HCT116 (cell line): ENCODE measurements around the gene COX7C. TPM values are rescaled to one million over a fixed set of nuclear protein-coding genes. Genes with fewer than 3 reads are reported as not detected.
A peak's percentile ranks its signal among the peaks of the same experiment; 100 is the strongest.

Experiments used
- ATAC-seq: fragments of 200-7000 bp; cut with Tn5 transposase; 2 replicates; pipeline ENCODE4 v1.9.1; 2020; ENCODE audit warnings: mild to moderate bottlenecking, moderate library complexity
- BruUV-seq: library from RNA; stranded (reverse); fragments of 400-500 nt; replicated peaks from 2 replicates; lab custom pipeline; 2021; lab: Mats Ljungman, UMichigan
- CTCF ChIA-PET: fragments of 300-600 bp; sonication (Branson Sonifier 250); formaldehyde crosslinking; loops from one replicate; lab custom pipeline; 2021; ENCODE audit warnings: antibody characterized with exemption; lab: Charles Lee
- POLR2A ChIA-PET: fragments of 300-600, 350-600 bp; sonication (Branson Sonifier 250); formaldehyde crosslinking; loops from one replicate; lab custom pipeline; 2021; ENCODE audit warnings: antibody characterized with exemption; lab: Charles Lee
- RAD21 ChIA-PET, 2 experiments: fragments of 300-600 bp; sonication (Branson Sonifier 250); formaldehyde crosslinking; loops; one replicate each; lab custom pipeline; 2023; ENCODE audit warnings: low total read pairs in 2 of 2; ENCODE audit not compliant: uncharacterized antibody in 2 of 2, unreplicated experiment in 2 of 2, low non-redundant PET in 1 of 2; lab: Charles Lee
- DNase-seq: peaks from one replicate; pipeline ENCODE4 v3.0.0-alpha.2; 2010; ENCODE audit warnings: low read depth, low spot score
- H2AFZ ChIP-seq: fragments of 200-600 bp; shearing (Covaris generic), sonication (generic); 2 replicates; pipeline ENCODE4 v1.6.1; 2017; ENCODE audit warnings: low read depth, mixed run types, mixed read lengths, antibody characterized with exemption, low read length; ENCODE audit not compliant: poor library complexity, severe bottlenecking
- H3K27ac ChIP-seq: 2 replicates; pipeline ENCODE4 v1.5.1; 2012; ENCODE audit warnings: low read depth, low read length
- H3K27me3 ChIP-seq: fragments of 200-600 bp; sonication (generic); 2 replicates; pipeline ENCODE4 v1.6.1; 2016; ENCODE audit warnings: mixed run types, low read length, mixed read lengths; ENCODE audit not compliant: insufficient read depth
- H3K36me3 ChIP-seq, 2 experiments: fragments of 200-500 bp in 1 of 2; fragments of 200-600 bp in 1 of 2; sonication (Bioruptor generic) in 1 of 2; sonication (generic) in 1 of 2; 2 replicates each; pipeline versions ENCODE4 v1.5.1 to v1.6.1; 2014 to 2016; ENCODE audit warnings: low read length in 2 of 2, inconsistent platforms in 1 of 2, mixed read lengths in 1 of 2, mixed run types in 1 of 2; ENCODE audit not compliant: insufficient read depth in 2 of 2, control insufficient read depth in 1 of 2
- H3K4me1 ChIP-seq, 2 experiments: fragments of 200-600 bp in 1 of 2; sonication (generic) in 1 of 2; 2 replicates each; pipeline versions ENCODE4 v1.5.1 to v1.6.1; 2012 to 2017; ENCODE audit warnings: low read length in 2 of 2, inconsistent platforms in 1 of 2, mild to moderate bottlenecking in 1 of 2, mixed read lengths in 1 of 2, mixed run types in 1 of 2, moderate library complexity in 1 of 2; ENCODE audit not compliant: insufficient read depth in 2 of 2, control insufficient read depth in 1 of 2
- H3K4me2 ChIP-seq: fragments of 200-600 bp; sonication (generic); 2 replicates; pipeline ENCODE4 v1.6.1; 2017; ENCODE audit warnings: mixed run types, low read length, mixed read lengths
- H3K4me3 ChIP-seq, 2 experiments: fragments of 200-600 bp in 1 of 2; sonication (generic) in 1 of 2; replicated peaks in 1 of 2; 2 replicates each; pipeline ENCODE4 v1.5.1; 2011 to 2016; ENCODE audit warnings: low read length in 2 of 2, control low read depth in 1 of 2, low read depth in 1 of 2, mild to moderate bottlenecking in 1 of 2, mixed read lengths in 1 of 2, mixed run types in 1 of 2
- H3K79me2 ChIP-seq: fragments of 200-600 bp; sonication (generic); 2 replicates; pipeline ENCODE4 v1.6.1; 2017; ENCODE audit warnings: mild to moderate bottlenecking, mixed run types, low read length, moderate library complexity, mixed read lengths; ENCODE audit not compliant: insufficient read depth
- H3K9ac ChIP-seq: fragments of 200-600 bp; sonication (generic); 2 replicates; pipeline ENCODE4 v1.6.1; 2016; ENCODE audit warnings: low read length, mixed read lengths
- H3K9me2 ChIP-seq: fragments of 200-600 bp; sonication (generic), shearing (Covaris generic); 2 replicates; pipeline ENCODE4 v1.6.1; 2017; ENCODE audit warnings: mixed run types, mild to moderate bottlenecking, moderate library complexity; ENCODE audit not compliant: insufficient read depth
- H3K9me3 ChIP-seq, 2 experiments: fragments of 200-500 bp in 1 of 2; fragments of 200-600 bp in 1 of 2; sonication (Bioruptor generic) in 1 of 2; sonication (generic) in 1 of 2; 2 replicates each; pipeline ENCODE4 v1.6.1; 2014 to 2017; ENCODE audit warnings: low read length in 2 of 2, mixed read lengths in 2 of 2, inconsistent platforms in 1 of 2, low read depth in 1 of 2, mild to moderate bottlenecking in 1 of 2, mixed run types in 1 of 2, moderate library complexity in 1 of 2; ENCODE audit not compliant: control insufficient read depth in 1 of 2, insufficient read depth in 1 of 2
- H4K20me1 ChIP-seq: fragments of 200-600 bp; sonication (generic), shearing (Covaris generic); 2 replicates; pipeline ENCODE4 v1.6.1; 2017; ENCODE audit warnings: mixed run types, mild to moderate bottlenecking, moderate library complexity; ENCODE audit not compliant: insufficient read depth
- FOSL1 ChIP-seq: IDR thresholded peaks from 2 replicates; pipeline ENCODE4 v1.6.1; 2012; ENCODE audit warnings: low read depth
- JUND ChIP-seq: IDR thresholded peaks from 2 replicates; pipeline ENCODE4 v1.6.1; 2012
- POLR2A ChIP-seq: IDR thresholded peaks from 2 replicates; pipeline ENCODE4 v1.7.0; 2011; ENCODE audit warnings: borderline replicate concordance; ENCODE audit not compliant: insufficient read depth, insufficient read length; ENCODE audit errors: extremely low read depth
- SP1 ChIP-seq: IDR thresholded peaks from 2 replicates; pipeline ENCODE4 v1.6.1; 2012; ENCODE audit warnings: low read depth
- YY1 ChIP-seq: IDR thresholded peaks from 2 replicates; pipeline ENCODE4 v1.6.1; 2011; ENCODE audit warnings: low read length, low read depth, moderate library complexity, mild to moderate bottlenecking; ENCODE audit not compliant: insufficient replicate concordance; ENCODE audit errors: extremely low read depth
- ZBTB33 ChIP-seq: IDR thresholded peaks from 2 replicates; pipeline ENCODE4 v1.6.1; 2011; ENCODE audit warnings: mild to moderate bottlenecking, low read length, moderate library complexity; ENCODE audit not compliant: insufficient replicate concordance; ENCODE audit errors: extremely low read depth
- ZFX ChIP-seq: fragments of 450-650 bp; IDR thresholded peaks from 2 replicates; pipeline ENCODE4 v1.6.1; 2017
- intact Hi-C: fragments of 100-400 bp; cut with micrococcal nuclease; formaldehyde crosslinking; loops from 2 replicates; pipeline ENCODE4 v1.10.0; 2022
- total RNA-seq: library from RNA; stranded (reverse); gene quantifications from one replicate; pipeline ENCODE4 v1.2.1, GENCODE V29; 2021; ENCODE audit not compliant: unreplicated experiment
- TF ChIP-seq, protein P1 (sequence below), 3 experiments: fragments of 200-600 bp in 1 of 3; sonication (generic) in 1 of 3; IDR thresholded peaks in 2 of 3; conservative IDR thresholded peaks in 1 of 3; 2 replicates each; pipeline ENCODE4 v1.5.1; 2012 to 2017; ENCODE audit warnings: low read depth in 2 of 3, low read length in 2 of 3, antibody characterized with exemption in 1 of 3, borderline replicate concordance in 1 of 3, control low read depth in 1 of 3, mild to moderate bottlenecking in 1 of 3, mixed read lengths in 1 of 3, mixed run types in 1 of 3, moderate library complexity in 1 of 3; ENCODE audit not compliant: insufficient read depth in 1 of 3

COX7C gene
- total RNA-seq, 1 experiment from 2014 or later: 550 TPM

- Histone ChIP-seq H3K9me3 (no peaks in the 10 kb centered on the region), H3K36me3 (peaks cover 21 to 24% of the 10 kb centered on the region in 2 experiments; a peak in 3 of 4 replicates), H4K20me1 (no peaks in the 10 kb centered on the region), H3K27me3 (no peaks in the 10 kb centered on the region), H3K4me3 (peak overlapping the region; percentile 70 to 96), H3K9me2 (no peaks in the 10 kb centered on the region), H3K4me1 (peaks cover 0 to 9% of the 10 kb centered on the region in 2 experiments; a peak in 2 of 4 replicates), H3K4me2 (peak overlapping the region; percentile 78), H3K79me2 (peaks cover 29% of the 10 kb centered on the region), H3K27ac (no peak overlapping the region), H2AFZ (peak overlapping the region; percentile 91), H3K9ac (peak overlapping the region; percentile 96; the same call in 1 of the 2 replicates)
- CTCF ChIA-PET: no interaction called here
- no peak; the same call in 1 of the 2 replicates for TF ChIP-seq ZFX
- no peak for TF ChIP-seq FOSL1
- TF ChIP-seq, protein P1, sequence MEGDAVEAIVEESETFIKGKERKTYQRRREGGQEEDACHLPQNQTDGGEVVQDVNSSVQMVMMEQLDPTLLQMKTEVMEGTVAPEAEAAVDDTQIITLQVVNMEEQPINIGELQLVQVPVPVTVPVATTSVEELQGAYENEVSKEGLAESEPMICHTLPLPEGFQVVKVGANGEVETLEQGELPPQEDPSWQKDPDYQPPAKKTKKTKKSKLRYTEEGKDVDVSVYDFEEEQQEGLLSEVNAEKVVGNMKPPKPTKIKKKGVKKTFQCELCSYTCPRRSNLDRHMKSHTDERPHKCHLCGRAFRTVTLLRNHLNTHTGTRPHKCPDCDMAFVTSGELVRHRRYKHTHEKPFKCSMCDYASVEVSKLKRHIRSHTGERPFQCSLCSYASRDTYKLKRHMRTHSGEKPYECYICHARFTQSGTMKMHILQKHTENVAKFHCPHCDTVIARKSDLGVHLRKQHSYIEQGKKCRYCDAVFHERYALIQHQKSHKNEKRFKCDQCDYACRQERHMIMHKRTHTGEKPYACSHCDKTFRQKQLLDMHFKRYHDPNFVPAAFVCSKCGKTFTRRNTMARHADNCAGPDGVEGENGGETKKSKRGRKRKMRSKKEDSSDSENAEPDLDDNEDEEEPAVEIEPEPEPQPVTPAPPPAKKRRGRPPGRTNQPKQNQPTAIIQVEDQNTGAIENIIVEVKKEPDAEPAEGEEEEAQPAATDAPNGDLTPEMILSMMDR (IDR thresholded peaks at IDR 0.05 in 2 of 3, conservative IDR thresholded peaks at IDR 0.05 in 1 of 3; ENCODE audit: borderline replicate concordance in 1 of 3, insufficient read depth in 1 of 3, low read depth in 2 of 3, low read length in 2 of 3): no peak
- no peak for TF ChIP-seq SP1
- TF ChIP-seq ZBTB33: no peak
- TF ChIP-seq YY1: no peak
- TF ChIP-seq JUND: no peak
- no peak for TF ChIP-seq POLR2A
- intact Hi-C loops: no loop called here
- POLR2A ChIA-PET: no interaction called here
- RAD21 ChIA-PET: no interaction called here
- BruUV-seq: TSS peak; percentile 49
- DNase-seq: no peak
- ATAC-seq: peak; percentile 10
Measured at GRCh38 chr5:86617309-86617755, 409 bp upstream of the COX7C start.
